HFF-Myc (cell line): Measurements from ENCODE around the gene ITPR3.

Source experiments
- DNase-seq: peaks from one replicate; pipeline ENCODE4 v3.0.0-alpha.2; 2011; ENCODE audit warnings: low read depth; ENCODE audit errors: extremely low read depth
- H3K4me3 ChIP-seq: replicated peaks from 2 replicates; pipeline ENCODE4 v1.5.1; 2011; ENCODE audit warnings: low read depth, mild to moderate bottlenecking, control low read depth, low read length
- TF ChIP-seq, protein P1 (sequence below): IDR thresholded peaks from 2 replicates; pipeline ENCODE4 v1.5.1; 2012; ENCODE audit warnings: mild to moderate bottlenecking, low read depth, low read length, control low read depth; ENCODE audit errors: missing control alignments

ITPR3 gene

DNA sequence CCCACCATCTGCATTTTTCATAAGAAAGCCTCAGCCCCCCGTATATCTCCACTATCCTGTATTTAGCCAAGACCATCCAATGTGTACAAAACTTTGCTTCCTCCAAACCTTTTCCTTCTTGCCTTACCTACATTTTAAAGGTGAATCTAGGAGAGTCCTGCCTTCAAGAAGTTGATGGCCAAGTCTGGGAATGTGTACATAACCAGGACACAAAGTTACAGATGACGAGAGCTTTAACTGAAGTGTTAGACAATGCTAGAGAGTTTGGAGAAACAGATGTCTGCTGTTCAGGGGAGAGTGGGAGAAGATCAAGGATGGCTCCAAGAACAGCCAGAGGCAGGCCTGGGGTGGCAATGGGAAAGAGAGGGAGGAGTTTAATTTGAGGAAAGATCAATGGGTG, 92.7 kb downstream of the ITPR3 start:
- TF ChIP-seq, protein P1, sequence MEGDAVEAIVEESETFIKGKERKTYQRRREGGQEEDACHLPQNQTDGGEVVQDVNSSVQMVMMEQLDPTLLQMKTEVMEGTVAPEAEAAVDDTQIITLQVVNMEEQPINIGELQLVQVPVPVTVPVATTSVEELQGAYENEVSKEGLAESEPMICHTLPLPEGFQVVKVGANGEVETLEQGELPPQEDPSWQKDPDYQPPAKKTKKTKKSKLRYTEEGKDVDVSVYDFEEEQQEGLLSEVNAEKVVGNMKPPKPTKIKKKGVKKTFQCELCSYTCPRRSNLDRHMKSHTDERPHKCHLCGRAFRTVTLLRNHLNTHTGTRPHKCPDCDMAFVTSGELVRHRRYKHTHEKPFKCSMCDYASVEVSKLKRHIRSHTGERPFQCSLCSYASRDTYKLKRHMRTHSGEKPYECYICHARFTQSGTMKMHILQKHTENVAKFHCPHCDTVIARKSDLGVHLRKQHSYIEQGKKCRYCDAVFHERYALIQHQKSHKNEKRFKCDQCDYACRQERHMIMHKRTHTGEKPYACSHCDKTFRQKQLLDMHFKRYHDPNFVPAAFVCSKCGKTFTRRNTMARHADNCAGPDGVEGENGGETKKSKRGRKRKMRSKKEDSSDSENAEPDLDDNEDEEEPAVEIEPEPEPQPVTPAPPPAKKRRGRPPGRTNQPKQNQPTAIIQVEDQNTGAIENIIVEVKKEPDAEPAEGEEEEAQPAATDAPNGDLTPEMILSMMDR, result no peak
- DNase-seq, result no peak
- H3K4me3 ChIP-seq, result no peak overlapping the region

DNA sequence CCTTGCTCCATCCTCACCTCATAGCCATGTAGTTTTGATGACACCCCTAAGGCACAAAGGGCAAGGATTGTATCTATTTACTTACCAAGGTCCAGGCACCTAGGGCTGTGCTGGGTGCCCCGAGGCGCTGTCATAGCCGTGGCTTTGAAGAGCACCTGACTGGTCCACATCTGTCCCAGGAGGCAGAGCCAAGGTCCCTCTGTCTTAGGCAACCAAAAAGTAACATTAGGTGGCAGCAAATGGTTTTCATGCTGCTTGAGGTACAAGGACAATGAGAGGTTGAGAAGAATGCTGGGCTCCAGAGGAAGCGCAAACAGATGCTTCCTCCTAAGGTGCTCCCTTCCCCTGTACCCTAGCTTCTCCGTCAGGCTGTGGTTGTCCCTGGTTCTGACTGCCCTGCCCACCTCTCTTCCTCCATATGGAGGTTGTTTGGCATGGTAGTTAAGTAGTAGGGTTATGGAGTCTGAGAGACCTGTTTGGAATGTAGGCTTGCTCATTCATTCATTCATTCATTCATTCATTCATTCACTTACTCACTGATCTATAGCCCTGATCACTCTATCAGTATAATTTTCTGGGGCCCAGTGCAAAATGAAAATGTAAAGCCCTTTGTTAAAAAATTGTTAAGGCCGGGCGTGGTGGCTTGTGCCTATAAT, 93.4 kb downstream of the ITPR3 start:
- TF ChIP-seq, protein P1, result no peak

DNA sequence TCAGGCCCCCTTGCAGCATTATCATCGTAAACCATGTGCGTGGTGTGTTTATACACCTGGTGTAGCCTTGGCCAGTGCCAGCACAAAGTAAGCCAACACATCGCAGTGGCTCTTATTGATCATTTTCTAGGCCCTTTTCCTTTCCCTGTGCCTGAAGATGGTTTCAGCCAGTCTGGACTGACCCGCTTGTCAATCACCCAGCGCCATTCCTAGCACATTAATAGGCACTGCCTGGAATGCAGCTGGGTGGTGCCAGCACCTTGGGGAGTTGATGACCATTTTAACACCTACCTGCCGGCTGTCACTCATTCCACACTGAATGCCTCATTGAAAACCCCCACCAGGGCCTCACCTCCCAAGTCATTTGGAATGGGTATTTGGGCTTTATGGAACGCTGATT, 95.3 kb downstream of the ITPR3 start:
- DNase-seq, result no peak
- no peak overlapping the region for H3K4me3 ChIP-seq
- TF ChIP-seq, protein P1, result no peak

More for the DNA sequence above, 93.4 kb downstream of the ITPR3 start:
- no peak overlapping the region for H3K4me3 ChIP-seq
- no peak for DNase-seq

DNA sequence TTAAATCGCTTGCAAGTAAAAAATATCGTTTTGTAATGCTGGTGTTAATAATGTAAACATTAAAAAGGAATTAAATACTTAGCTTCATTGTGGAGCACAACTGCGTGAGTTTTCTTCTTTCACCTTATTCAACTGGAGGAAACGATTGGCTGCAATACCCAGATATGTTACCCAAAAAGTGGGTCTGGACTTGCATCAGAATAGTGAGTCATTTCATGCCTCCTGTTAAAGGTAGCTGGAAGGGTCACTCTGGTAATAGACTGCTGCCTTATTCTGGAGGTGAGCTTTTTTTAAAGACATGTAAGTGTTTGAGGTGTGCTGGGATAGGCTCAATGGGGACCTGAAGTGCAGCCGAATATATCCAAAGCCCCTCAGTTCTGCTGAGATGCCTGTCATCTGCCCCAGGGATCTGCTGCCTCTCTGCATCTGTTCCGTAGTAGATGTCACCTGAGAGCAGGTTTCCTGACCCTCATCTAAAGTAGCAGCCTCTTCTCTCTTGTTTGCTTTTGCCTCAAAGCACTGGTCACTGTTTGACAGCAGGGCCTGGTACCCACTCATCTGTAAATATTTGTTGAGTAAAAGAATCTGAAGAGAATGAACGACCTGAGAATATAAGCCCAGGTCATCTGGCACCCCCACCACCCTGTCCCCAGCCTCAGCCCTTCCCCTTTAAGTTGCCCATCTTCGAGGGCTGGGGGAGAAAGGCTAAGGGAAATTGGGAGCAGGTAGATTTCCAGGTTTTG, 95.9 kb downstream of the ITPR3 start:
- H3K4me3 ChIP-seq, result no peak overlapping the region
- no peak for DNase-seq
- TF ChIP-seq, protein P1, result no peak

DNA sequence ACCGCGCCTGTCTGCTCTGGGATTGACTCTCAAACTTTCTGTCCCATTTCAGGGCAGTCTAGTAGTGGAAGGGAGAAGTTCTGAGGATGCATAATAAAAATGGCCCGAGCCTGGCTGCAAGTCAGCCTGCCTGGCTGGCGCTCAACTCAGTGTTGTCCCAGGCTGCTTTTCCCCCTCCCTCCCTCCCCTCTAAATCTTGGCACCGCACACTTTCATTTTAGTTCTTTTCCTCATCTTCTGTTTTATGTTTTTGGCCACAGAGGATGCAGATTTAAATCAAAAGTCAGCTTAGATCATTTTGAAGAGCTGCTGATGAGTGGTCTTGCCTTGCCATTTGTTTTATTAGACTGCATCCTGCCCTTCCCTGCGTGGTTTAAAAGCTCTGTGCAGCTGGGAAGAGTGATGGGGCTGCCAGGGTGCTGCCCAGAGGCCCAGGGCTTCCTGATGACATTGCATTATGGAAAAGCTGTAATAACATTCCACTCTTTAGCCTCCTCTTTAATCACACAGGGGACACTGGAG, 96.9 kb downstream of the ITPR3 start:
- no peak for DNase-seq
- H3K4me3 ChIP-seq, result no peak overlapping the region
- TF ChIP-seq, protein P1, result no peak

DNA sequence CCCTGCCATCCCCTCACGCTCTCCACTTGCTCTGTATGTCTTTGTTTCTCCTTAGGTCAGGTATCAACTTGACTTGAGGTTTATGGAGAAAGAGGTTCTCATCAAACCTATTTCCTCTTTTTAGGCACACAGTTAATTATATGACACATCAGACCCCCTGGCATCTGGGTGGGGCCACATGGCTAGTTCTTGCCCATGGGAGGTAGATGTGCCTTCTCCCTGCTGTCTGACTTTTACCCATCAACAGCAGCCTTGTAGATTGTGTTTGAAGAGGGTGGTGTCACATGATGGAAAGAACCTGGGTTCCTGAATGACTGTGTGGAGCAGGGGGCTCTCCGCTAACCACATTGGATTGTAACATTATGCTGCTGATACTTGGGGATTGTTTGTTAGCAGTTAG, 97.6 kb downstream of the ITPR3 start:
- DNase-seq, result no peak
- TF ChIP-seq, protein P1, result no peak
- no peak overlapping the region for H3K4me3 ChIP-seq
